Keratinocyte (primary cell): Measurements from ENCODE around the gene SPHK1. TPM values are rescaled to one million over a fixed set of nuclear protein-coding genes. Genes with fewer than 3 reads are reported as not detected.

Experiments
- DNase-seq: peaks from one replicate; pipeline ENCODE4 v3.0.0-alpha.2; 2011; ENCODE audit warnings: low read depth, missing footprints, low spot score
- FAIRE-seq: peaks from 2 replicates; lab custom pipeline; 2011; peaks lifted over from hg19 to GRCh38; lab: Jason Lieb, UNC
- H2AFZ ChIP-seq: 2 replicates; pipeline ENCODE4 v1.6.0; 2012; ENCODE audit warnings: low read length, control low read depth, inconsistent platforms; ENCODE audit not compliant: control insufficient read depth
- H3K27ac ChIP-seq: 2 replicates; pipeline ENCODE4 v1.5.1; 2011; ENCODE audit warnings: low read length; ENCODE audit not compliant: control insufficient read depth, insufficient read depth
- H3K27me3 ChIP-seq: 3 replicates; pipeline ENCODE4 v1.6.0; 2011; ENCODE audit warnings: low read length; ENCODE audit not compliant: control insufficient read depth, insufficient read depth; ENCODE audit errors: extremely low read depth
- H3K36me3 ChIP-seq, 2 experiments: 2 replicates in 1 of 2; 3 replicates in 1 of 2; pipeline ENCODE4 v1.5.1; 2011; ENCODE audit warnings: low read length in 2 of 2, mild to moderate bottlenecking in 1 of 2; ENCODE audit not compliant: control insufficient read depth in 2 of 2, insufficient read depth in 2 of 2; ENCODE audit errors: extremely low read depth in 1 of 2
- H3K4me1 ChIP-seq: 3 replicates; pipeline ENCODE4 v1.5.1; 2011; ENCODE audit warnings: low read length; ENCODE audit not compliant: control insufficient read depth, insufficient read depth; ENCODE audit errors: extremely low read depth
- H3K4me2 ChIP-seq: 3 replicates; pipeline ENCODE4 v1.6.0; 2011; ENCODE audit warnings: low read depth, low read length; ENCODE audit not compliant: control insufficient read depth, insufficient read depth; ENCODE audit errors: extremely low read depth
- H3K4me3 ChIP-seq, 3 experiments: fragments of 200-600 bp in 1 of 3; sonication (generic) in 1 of 3; 2 replicates in 2 of 3; 3 replicates in 1 of 3; pipeline ENCODE4 v1.5.1; 2011 to 2016; ENCODE audit warnings: low read length in 3 of 3, mild to moderate bottlenecking in 3 of 3, control low read depth in 2 of 3, inconsistent platforms in 1 of 3, low read depth in 1 of 3, mixed read lengths in 1 of 3, mixed run types in 1 of 3, moderate library complexity in 1 of 3; ENCODE audit not compliant: control insufficient read depth in 2 of 3, insufficient read depth in 2 of 3; ENCODE audit errors: extremely low read depth in 1 of 3
- H3K79me2 ChIP-seq: 2 replicates; pipeline ENCODE4 v1.6.0; 2012; ENCODE audit warnings: low read length; ENCODE audit not compliant: control insufficient read depth, insufficient read depth
- H3K9ac ChIP-seq: 3 replicates; pipeline ENCODE4 v1.6.0; 2011; ENCODE audit warnings: low read length; ENCODE audit not compliant: control insufficient read depth, insufficient read depth; ENCODE audit errors: extremely low read depth
- H3K9me1 ChIP-seq: 3 replicates; pipeline ENCODE4 v1.6.0; 2011; ENCODE audit warnings: low read length; ENCODE audit not compliant: control insufficient read depth, insufficient read depth; ENCODE audit errors: extremely low read depth
- H3K9me3 ChIP-seq: 2 replicates; pipeline ENCODE4 v1.5.1; 2012; ENCODE audit warnings: low read depth, low read length; ENCODE audit not compliant: control insufficient read depth
- H4K20me1 ChIP-seq: 3 replicates; pipeline ENCODE4 v1.6.0; 2011; ENCODE audit warnings: low read length; ENCODE audit not compliant: control insufficient read depth, insufficient read depth; ENCODE audit errors: extremely low read depth
- CTCF ChIP-seq, 3 experiments: IDR thresholded peaks in 1 of 3; conservative IDR thresholded peaks in 1 of 3; optimal IDR thresholded peaks in 1 of 3; 2 replicates in 2 of 3; 3 replicates in 1 of 3; pipeline versions ENCODE3 to v1.5.1; 2011; ENCODE audit warnings: low read length in 3 of 3, mild to moderate bottlenecking in 3 of 3, moderate library complexity in 2 of 3, control low read depth in 1 of 3, inconsistent platforms in 1 of 3; ENCODE audit not compliant: insufficient read depth in 2 of 3; ENCODE audit errors: extremely low read depth in 1 of 3
- EZH2 ChIP-seq: IDR thresholded peaks from one replicate; pipeline ENCODE4 v1.6.1; 2012; ENCODE audit warnings: inconsistent platforms, mild to moderate bottlenecking, low read length, moderate library complexity
- dilution Hi-C: fragments of 300-500 bp; cut with MboI; formaldehyde crosslinking; loops from one replicate; pipeline ENCODE4 v1.7.0; 2020; ENCODE audit warnings: low sequenced_read_pairs; ENCODE audit not compliant: extremely low pct_ligation_motif_present
- polyA plus RNA-seq, 5 experiments: library from polyadenylated mRNA; depleted of rRNA in 3 of 5; stranded (reverse) in 3 of 5; stranded (forward) in 1 of 5; unstranded in 1 of 5; fragments of >200 nt; gene quantifications; 1 replicate in 1 of 5; 2 replicates in 3 of 5; 3 replicates in 1 of 5; pipeline versions ENCODE4 v1.2.1 to v1.2.3, GENCODE V29; 2011 to 2012; ENCODE audit warnings: missing spikeins in 2 of 5, low read depth in 1 of 5, low replicate concordance in 1 of 5

SPHK1 gene
- polyA plus RNA-seq, 1 donor (not counting 4 experiments of a cell fraction or from before 2014, with no cell fraction given) = 50.2 TPM

DNA sequence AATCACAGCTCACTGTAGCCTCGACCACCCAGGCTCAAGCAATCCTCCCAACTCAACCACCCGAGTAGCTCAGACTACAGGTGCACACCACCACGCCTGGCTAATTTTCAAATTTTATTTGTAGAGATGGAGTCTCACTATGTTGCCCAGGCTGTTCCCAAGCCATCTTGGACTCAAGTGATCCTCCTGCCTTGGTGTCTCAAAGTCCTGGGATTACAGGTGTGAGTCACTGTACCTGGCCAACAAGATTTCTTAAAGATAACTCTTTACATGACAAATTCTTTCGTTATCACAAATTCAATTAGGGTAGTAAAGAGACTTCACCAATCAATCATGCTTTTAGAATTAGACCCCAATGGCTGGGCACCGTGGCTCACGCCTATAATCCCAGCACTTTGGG, 43.1 kb upstream of the SPHK1 start:
- H4K20me1 ChIP-seq = no peaks in the 10 kb centered on the region
- H3K9ac ChIP-seq = no peak overlapping the region
- H3K9me3 ChIP-seq = no peaks in the 10 kb centered on the region
- peaks cover 6% of the 10 kb centered on the region for H3K79me2 ChIP-seq
- FAIRE-seq = no peak
- no peaks in the 10 kb centered on the region for H3K4me1 ChIP-seq
- no peaks in the 10 kb centered on the region for H3K27me3 ChIP-seq
- H3K4me3 ChIP-seq = no peak overlapping the region
- H3K27ac ChIP-seq = no peak overlapping the region
- dilution Hi-C loops = no loop called here
- no peak for DNase-seq
- no peak overlapping the region for H3K4me2 ChIP-seq
- no peaks in the 10 kb centered on the region for H3K9me1 ChIP-seq
- H3K36me3 ChIP-seq = peaks cover 13% of the 10 kb centered on the region in 2 experiments
- H2AFZ ChIP-seq = no peak overlapping the region
- TF ChIP-seq CTCF (optimal IDR thresholded peaks at IDR 0.05 in 1 of 3, IDR thresholded peaks at IDR 0.05 in 1 of 3, conservative IDR thresholded peaks at IDR 0.05 in 1 of 3; ENCODE audit: extremely low read depth in 1 of 3, insufficient read depth in 2 of 3, low read length in 3 of 3) = no peak
- TF ChIP-seq EZH2 = no peak

- Histone ChIP-seq H3K27me3 (no peaks in the 10 kb centered on the region), H4K20me1 (no peaks in the 10 kb centered on the region), H3K4me1 (no peaks in the 10 kb centered on the region), H3K79me2 (no peaks in the 10 kb centered on the region), H2AFZ (no peak overlapping the region), H3K9ac (no peak overlapping the region), H3K4me3 (no peak overlapping the region), H3K36me3 (peaks cover 13 to 21% of the 10 kb centered on the region in 2 experiments), H3K9me1 (no peaks in the 10 kb centered on the region), H3K9me3 (no peaks in the 10 kb centered on the region), H3K27ac (no peak overlapping the region), H3K4me2 (no peak overlapping the region)
- DNase-seq (no peak), FAIRE-seq (no peak)
- dilution Hi-C loops = no loop called here
- TF ChIP-seq CTCF (optimal IDR thresholded peaks at IDR 0.05 in 1 of 3, IDR thresholded peaks at IDR 0.05 in 1 of 3, conservative IDR thresholded peaks at IDR 0.05 in 1 of 3; ENCODE audit: extremely low read depth in 1 of 3, insufficient read depth in 2 of 3, low read length in 3 of 3) (no peak), EZH2 (no peak)
Measured at GRCh38 chr17:76343106-76343505, 41.3 kb upstream of the SPHK1 start.
